ENCODE results near the gene RBSN.

DNA sequence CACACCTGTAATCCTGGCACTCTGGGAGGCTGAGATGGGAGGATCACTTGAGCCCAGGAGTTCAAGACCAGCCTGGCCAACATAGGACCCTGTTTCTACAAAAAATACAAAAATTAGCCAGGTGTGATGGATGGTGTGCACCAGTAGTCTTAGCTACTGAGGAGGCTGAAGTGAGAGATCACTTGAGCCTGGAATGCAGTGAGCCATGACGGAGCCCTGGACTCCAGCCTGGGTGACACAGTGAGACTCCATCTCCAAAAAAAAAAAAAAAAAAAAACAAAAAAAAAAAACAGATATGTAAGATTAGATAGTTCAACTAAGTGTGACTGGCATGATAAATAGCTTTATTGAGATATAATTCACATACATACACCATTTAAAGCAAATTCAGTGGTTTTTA, 9.7 kb downstream of the RBSN start:
- TF ChIP-seq, protein P1, sequence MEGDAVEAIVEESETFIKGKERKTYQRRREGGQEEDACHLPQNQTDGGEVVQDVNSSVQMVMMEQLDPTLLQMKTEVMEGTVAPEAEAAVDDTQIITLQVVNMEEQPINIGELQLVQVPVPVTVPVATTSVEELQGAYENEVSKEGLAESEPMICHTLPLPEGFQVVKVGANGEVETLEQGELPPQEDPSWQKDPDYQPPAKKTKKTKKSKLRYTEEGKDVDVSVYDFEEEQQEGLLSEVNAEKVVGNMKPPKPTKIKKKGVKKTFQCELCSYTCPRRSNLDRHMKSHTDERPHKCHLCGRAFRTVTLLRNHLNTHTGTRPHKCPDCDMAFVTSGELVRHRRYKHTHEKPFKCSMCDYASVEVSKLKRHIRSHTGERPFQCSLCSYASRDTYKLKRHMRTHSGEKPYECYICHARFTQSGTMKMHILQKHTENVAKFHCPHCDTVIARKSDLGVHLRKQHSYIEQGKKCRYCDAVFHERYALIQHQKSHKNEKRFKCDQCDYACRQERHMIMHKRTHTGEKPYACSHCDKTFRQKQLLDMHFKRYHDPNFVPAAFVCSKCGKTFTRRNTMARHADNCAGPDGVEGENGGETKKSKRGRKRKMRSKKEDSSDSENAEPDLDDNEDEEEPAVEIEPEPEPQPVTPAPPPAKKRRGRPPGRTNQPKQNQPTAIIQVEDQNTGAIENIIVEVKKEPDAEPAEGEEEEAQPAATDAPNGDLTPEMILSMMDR (IDR thresholded peaks at IDR 0.05), result no peak
- TF ChIP-seq POLR2A (IDR thresholded peaks at IDR 0.05), result no peak
